Fibroblast of the aortic adventitia (primary cell): ENCODE data around the gene MUSK. TPM values are rescaled to one million over a fixed set of nuclear protein-coding genes. Genes with fewer than 3 reads are reported as not detected.
A peak's percentile ranks its signal among the peaks of the same experiment; 100 is the strongest.

ENCODE experiments used
- DNase-seq: peaks from one replicate; pipeline ENCODE4 v3.0.0-alpha.2; 2010; ENCODE audit warnings: low read depth
- H3K4me3 ChIP-seq: 2 replicates; pipeline ENCODE4 v1.5.1; 2011; ENCODE audit warnings: low read depth, mild to moderate bottlenecking, control low read depth, low read length, moderate library complexity
- CTCF ChIP-seq: IDR thresholded peaks from 2 replicates; pipeline ENCODE4 v1.5.1; 2011; ENCODE audit warnings: mild to moderate bottlenecking, low read length, control low read depth, inconsistent platforms; ENCODE audit not compliant: insufficient read depth
- total RNA-seq: library from RNA; depleted of rRNA; stranded (reverse); fragments of >200 nt; gene quantifications from 2 replicates; pipeline ENCODE4 v1.2.3, GENCODE V29; 2012; ENCODE audit warnings: low replicate concordance

MUSK gene
- total RNA-seq, 1 donor = 1.4 TPM

DNA sequence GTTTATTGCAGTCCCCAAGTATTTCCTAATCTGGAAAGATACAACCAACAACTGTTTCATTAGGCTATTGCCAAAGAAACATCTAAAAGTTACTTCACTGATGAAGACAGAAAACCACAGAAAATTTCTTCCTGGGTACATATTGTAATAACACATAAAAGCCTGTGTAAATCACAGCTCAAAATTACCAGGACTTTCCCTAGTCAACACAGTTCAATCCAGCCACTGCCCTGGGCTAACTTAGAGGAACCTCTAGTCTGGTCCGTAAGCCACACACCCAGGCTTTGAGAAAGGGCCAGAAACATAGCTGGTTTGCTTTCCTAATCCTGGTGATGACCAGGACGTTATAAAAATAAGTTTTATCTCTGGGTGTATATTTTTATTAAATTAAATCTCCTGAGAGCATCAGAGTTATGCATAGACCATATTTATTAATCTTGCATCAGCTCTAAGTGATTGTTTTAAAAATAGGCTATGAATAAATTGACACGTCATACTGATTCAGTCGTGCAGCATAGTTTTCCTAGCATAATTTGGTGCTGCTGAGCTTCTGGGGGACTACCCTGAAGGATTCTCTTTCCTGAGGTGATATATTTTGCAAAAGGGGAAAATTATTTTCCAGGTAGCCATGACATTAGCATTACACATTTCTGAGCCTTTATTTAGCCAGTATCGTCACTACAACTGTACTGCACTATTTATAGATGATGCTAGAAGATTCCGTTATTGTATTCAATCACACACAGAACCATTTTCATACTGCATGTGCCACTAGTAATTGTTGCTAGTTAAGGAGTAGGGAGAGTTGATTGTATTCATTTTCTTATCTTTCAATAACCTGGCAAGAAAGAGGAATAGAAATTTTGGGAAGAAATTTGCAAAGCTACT, 12.6 kb upstream of the MUSK start:
- TF ChIP-seq CTCF = no peak
- peak; percentile 99 for DNase-seq
- H3K4me3 ChIP-seq = no peak overlapping the region

DNA sequence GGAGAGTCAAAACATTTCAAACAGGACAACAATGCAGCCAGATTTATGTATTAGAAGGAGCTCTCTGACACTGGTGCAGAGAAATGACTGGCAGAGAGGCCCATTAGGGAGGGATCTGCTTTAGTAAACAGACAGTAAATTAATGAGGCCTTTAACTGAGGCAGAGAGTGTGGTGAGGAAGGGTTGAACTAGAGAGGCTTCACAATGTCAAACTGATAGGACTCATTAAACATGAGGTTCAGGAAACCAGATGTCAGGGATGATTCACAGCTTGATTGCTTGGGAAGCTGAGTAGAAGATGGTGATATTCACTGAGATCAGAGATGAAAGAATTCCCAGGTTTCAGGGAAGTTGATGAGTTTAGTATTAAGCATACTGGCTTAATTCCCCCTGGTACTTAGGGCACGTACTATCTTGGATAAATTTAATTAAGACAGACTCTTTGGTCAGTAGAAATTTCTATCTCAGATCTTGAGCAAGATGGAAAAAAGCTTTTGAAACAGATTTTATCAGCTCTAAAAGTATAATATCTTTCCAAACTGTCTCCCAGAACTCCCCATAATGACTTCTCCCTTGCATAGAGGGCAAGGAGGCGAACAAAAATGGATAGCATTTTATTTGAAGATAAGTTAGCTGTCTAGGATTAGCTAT, 8.6 kb upstream of the MUSK start:
- TF ChIP-seq CTCF = no peak
- no peak overlapping the region for H3K4me3 ChIP-seq
- DNase-seq = peak; percentile 52

- peak; percentile 66 for DNase-seq
Observed at GRCh38 chr9:110669433-110669832, 842 bp downstream of the MUSK start.

GRCh38 chr9:110671849-110672248, 3.3 kb downstream of the MUSK start:
- DNase-seq = no peak
- TF ChIP-seq CTCF = no peak
- H3K4me3 ChIP-seq = no peak overlapping the region

More at GRCh38 chr9:110669433-110669832, 842 bp downstream of the MUSK start:
- H3K4me3 ChIP-seq = no peak overlapping the region
- TF ChIP-seq CTCF = no peak

GRCh38 chr9:110672873-110673510, 4.4 kb downstream of the MUSK start:
- no peak overlapping the region for H3K4me3 ChIP-seq
- TF ChIP-seq CTCF = no peak
- DNase-seq = no peak

GRCh38 chr9:110687497-110687896, 18.9 kb downstream of the MUSK start:
- DNase-seq = no peak
- no peak for TF ChIP-seq CTCF
- no peak overlapping the region for H3K4me3 ChIP-seq
